ENCODE data around the gene TEAD1. TPM values are rescaled to one million over a fixed set of nuclear protein-coding genes. Genes with fewer than 3 reads are reported as not detected.

The TEAD1 gene
- total and polyA plus RNA-seq, 2 experiments from 2014 or later, result 45.9 to 105 TPM

DNA sequence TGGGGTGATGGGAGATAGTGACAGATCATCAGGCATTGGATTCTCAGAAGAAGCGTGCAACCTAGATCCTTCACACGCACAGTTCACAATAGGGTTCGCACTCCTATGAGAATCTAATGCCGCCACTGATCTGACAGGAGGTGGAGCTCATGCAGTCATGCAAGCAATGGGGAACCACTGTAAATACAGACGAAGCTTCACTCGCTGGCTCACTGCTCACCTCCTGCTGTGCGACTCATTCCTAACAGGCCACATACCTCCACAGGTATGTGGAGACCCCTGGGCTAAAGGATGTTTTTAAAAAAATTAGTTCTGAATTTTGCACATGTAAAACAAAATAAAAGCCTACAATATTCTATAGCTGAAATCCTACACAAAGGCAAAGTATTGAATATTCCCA is 20.5 kb upstream of the TEAD1 start:
- no peaks in the 10 kb centered on the region for H3K4me1 ChIP-seq (ENCODE audit: low read depth)
- DNase-seq (ENCODE audit: low read depth in 1 of 2, low spot score in 1 of 2), result no peak

GRCh38 chr11:12655842-12656241 is 18.4 kb upstream of the TEAD1 start:
- Histone ChIP-seq H3K27me3 (no peaks in the 10 kb centered on the region), H3K27ac (no peak overlapping the region), H3K4me1 (ENCODE audit: low read depth) (no peaks in the 10 kb centered on the region), H3K9me3 (ENCODE audit: low read depth) (no peaks in the 10 kb centered on the region), H3K36me3 (no peaks in the 10 kb centered on the region), H3K4me3 (no peak overlapping the region)
- no peak for DNase-seq (ENCODE audit: low read depth in 1 of 2, low spot score in 1 of 2)
- no peak for TF ChIP-seq CTCF (IDR thresholded peaks at IDR 0.05; ENCODE audit: low read depth, low read length)

More for the DNA sequence above, 20.5 kb upstream of the TEAD1 start:
- Histone ChIP-seq H3K4me3 (no peak overlapping the region), H3K9me3 (ENCODE audit: low read depth) (no peaks in the 10 kb centered on the region), H3K36me3 (no peaks in the 10 kb centered on the region), H3K27me3 (no peaks in the 10 kb centered on the region), H3K27ac (no peak overlapping the region)
- no peak for TF ChIP-seq CTCF (IDR thresholded peaks at IDR 0.05; ENCODE audit: low read depth, low read length)

DNA sequence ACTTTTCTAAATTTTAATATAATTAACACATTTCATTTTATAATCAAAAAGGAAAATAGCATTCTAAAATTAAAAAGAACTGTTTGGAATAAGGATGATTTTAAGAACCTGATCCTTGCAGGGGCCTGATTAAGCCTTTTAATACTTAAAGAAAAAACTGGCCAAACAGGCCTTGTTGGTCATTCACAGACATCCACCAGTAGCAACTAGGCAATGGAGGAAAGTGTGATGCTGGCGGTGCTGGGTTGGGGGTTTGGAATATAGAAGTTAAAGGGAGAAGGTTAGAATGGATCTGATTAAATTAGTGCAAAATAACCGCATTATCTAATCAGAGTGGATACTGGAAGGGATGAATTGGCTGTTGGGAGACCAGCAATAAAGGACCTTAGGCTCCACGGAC is 16.9 kb upstream of the TEAD1 start:
- Histone ChIP-seq H3K4me3 (no peak overlapping the region), H3K27ac (no peak overlapping the region), H3K27me3 (no peaks in the 10 kb centered on the region), H3K4me1 (ENCODE audit: low read depth) (no peaks in the 10 kb centered on the region), H3K9me3 (ENCODE audit: low read depth) (no peaks in the 10 kb centered on the region), H3K36me3 (no peaks in the 10 kb centered on the region)
- no peak for DNase-seq (ENCODE audit: low read depth in 1 of 2, low spot score in 1 of 2)
- TF ChIP-seq CTCF (IDR thresholded peaks at IDR 0.05; ENCODE audit: low read depth, low read length), result no peak

- TF ChIP-seq CTCF (IDR thresholded peaks at IDR 0.05; ENCODE audit: low read depth, low read length), result no peak
- Histone ChIP-seq H3K27me3 (no peaks in the 10 kb centered on the region), H3K4me1 (ENCODE audit: low read depth) (no peaks in the 10 kb centered on the region), H3K36me3 (no peaks in the 10 kb centered on the region), H3K27ac (no peak overlapping the region), H3K9me3 (ENCODE audit: low read depth) (no peaks in the 10 kb centered on the region), H3K4me3 (no peak overlapping the region)
- no peak for DNase-seq (ENCODE audit: low read depth in 1 of 2, low spot score in 1 of 2)
These were observed 16.2 kb upstream of the TEAD1 start for GRCh38 chr11:12657981-12658380.

DNA sequence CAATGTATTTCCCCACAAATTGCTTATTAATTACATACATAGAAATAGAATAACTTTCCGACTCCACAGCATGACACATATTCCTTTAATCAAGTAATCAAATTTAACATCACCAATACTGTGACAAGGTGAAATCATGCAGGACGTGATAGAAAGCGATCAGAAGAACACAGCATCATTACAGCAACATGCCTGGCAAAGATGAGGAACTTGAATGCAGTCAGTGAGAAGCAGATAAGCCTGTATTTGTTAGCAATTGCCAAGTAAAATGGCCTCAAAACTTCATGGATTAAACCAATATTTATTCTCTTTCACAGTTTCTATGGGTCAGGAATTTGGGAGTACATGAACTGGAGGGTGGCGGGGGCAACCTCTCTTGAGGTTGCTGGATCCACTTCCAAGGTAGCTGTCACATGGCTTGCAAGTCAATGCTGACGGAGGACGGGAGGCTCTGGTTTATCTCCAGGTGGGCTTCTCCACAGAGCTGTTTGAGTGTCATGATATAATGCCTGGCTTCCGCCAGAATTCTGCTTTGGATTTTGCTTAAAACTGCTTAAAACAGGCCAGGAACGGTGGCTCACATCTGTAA is 12.0 kb upstream of the TEAD1 start:
- H3K36me3 ChIP-seq, result no peaks in the 10 kb centered on the region
- H3K27me3 ChIP-seq, result no peaks in the 10 kb centered on the region
- no peaks in the 10 kb centered on the region for H3K9me3 ChIP-seq (ENCODE audit: low read depth)
- no peak overlapping the region for H3K27ac ChIP-seq
- H3K4me3 ChIP-seq, result no peak overlapping the region
- H3K4me1 ChIP-seq (ENCODE audit: low read depth), result no peaks in the 10 kb centered on the region
- DNase-seq (ENCODE audit: low read depth in 1 of 2, low spot score in 1 of 2), result no peak
- TF ChIP-seq CTCF (IDR thresholded peaks at IDR 0.05; ENCODE audit: low read depth, low read length), result no peak

Data from cardiac muscle cell (in vitro differentiated cells and primary cell).